ENCODE data around the gene TMEM233. TPM values are rescaled to one million over a fixed set of nuclear protein-coding genes. Genes with fewer than 3 reads are reported as not detected.
"Not testable (repeated sequence)": the region's sequence is repeated elsewhere in the genome, so short reads cannot be mapped to it uniquely, and the experiment has no call there.

Gene TMEM233
- total RNA-seq, 4 donors from 2014 or later, result 0.31 to 0.57 TPM; not detected in 2

- Histone ChIP-seq H3K36me3 (no peaks in the 10 kb centered on the region), H3K4me3 (no peak overlapping the region), H3K4me1 (no peaks in the 10 kb centered on the region), H3K27ac (no peak overlapping the region), H3K27me3 (peaks cover 4% of the 10 kb centered on the region), H3K9me3 (peaks cover 0 to 23% (median 0%) of the 10 kb centered on the region in 3 donors)
- no peak for ATAC-seq
- WGBS, 2 donors (ENCODE audit: low coverage in 1 of 2), result 61 to 71% methylated on average over 1 to 4 of the region's 4 CpGs
- TF ChIP-seq POLR2AphosphoS5 (IDR thresholded peaks at IDR 0.05), result no peak
- no peak for TF ChIP-seq EP300 (IDR thresholded peaks at IDR 0.05)
- TF ChIP-seq POLR2A (IDR thresholded peaks at IDR 0.05), result no peak
- TF ChIP-seq, protein P1, sequence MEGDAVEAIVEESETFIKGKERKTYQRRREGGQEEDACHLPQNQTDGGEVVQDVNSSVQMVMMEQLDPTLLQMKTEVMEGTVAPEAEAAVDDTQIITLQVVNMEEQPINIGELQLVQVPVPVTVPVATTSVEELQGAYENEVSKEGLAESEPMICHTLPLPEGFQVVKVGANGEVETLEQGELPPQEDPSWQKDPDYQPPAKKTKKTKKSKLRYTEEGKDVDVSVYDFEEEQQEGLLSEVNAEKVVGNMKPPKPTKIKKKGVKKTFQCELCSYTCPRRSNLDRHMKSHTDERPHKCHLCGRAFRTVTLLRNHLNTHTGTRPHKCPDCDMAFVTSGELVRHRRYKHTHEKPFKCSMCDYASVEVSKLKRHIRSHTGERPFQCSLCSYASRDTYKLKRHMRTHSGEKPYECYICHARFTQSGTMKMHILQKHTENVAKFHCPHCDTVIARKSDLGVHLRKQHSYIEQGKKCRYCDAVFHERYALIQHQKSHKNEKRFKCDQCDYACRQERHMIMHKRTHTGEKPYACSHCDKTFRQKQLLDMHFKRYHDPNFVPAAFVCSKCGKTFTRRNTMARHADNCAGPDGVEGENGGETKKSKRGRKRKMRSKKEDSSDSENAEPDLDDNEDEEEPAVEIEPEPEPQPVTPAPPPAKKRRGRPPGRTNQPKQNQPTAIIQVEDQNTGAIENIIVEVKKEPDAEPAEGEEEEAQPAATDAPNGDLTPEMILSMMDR (IDR thresholded peaks at IDR 0.05), result peak in 3 of 4 experiments; percentile 8 to 49 (median 23)
Measured at GRCh38 chr12:119649202-119649808, 55.7 kb downstream of the TMEM233 start.

DNA sequence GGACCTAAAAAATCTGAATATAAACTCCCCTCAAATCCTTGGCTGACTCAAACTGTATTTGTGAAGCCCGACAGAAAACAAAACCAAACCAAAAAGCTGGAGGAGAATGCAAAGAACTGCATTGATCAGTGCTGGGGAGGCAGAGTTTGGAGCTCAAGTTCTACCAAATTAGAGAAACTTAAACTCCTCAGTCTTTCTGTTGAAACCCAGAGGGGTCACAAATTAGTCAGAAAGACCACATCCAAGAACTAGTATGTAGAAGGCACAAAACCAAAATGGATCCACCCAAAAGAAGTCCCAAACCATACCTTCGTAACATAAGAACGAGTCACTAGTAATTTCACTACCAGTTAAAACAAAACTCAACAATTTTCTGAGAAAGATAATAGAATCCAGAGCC lies 59.1 kb downstream of the TMEM233 start:
- TF ChIP-seq, protein P1 (IDR thresholded peaks at IDR 0.05), result no peak
- peaks cover 0 to 27% (median 0%) of the 10 kb centered on the region in 3 donors for H3K9me3 ChIP-seq

GRCh38 chr12:119657001-119657400 lies 63.4 kb downstream of the TMEM233 start:
- H3K27ac ChIP-seq, result not testable (repeated sequence)

More for the DNA sequence above, 59.1 kb downstream of the TMEM233 start:
- 60 to 79% methylated on average over 3 of the region's 3 CpGs for WGBS, 2 donors (ENCODE audit: low coverage in 1 of 2)
- H3K27ac ChIP-seq, result no peak overlapping the region
- no peak overlapping the region for H3K4me3 ChIP-seq
- no peaks in the 10 kb centered on the region for H3K4me1 ChIP-seq
- H3K27me3 ChIP-seq, result no peaks in the 10 kb centered on the region
- ATAC-seq, result no peak
- H3K36me3 ChIP-seq, result no peaks in the 10 kb centered on the region

GRCh38 chr12:119658166-119658565 lies 64.6 kb downstream of the TMEM233 start:
- H3K27ac ChIP-seq, H3K4me1 ChIP-seq, H3K27me3 ChIP-seq, H3K36me3 ChIP-seq, H3K4me3 ChIP-seq, ATAC-seq: not testable (repeated sequence)
- WGBS, 2 donors (ENCODE audit: low coverage in 1 of 2), result 76 to 87% methylated on average over 4 to 6 of the region's 6 CpGs
- H3K9me3 ChIP-seq, result peaks cover 0 to 15% (median 0%) of the 10 kb centered on the region in 3 donors

More at GRCh38 chr12:119657001-119657400, 63.4 kb downstream of the TMEM233 start:
- not testable (repeated sequence) for H3K27me3 ChIP-seq, H3K4me1 ChIP-seq, H3K4me3 ChIP-seq, H3K36me3 ChIP-seq, ATAC-seq
- 90 to 100% methylated on average over 1 to 2 of the region's 2 CpGs for WGBS, 2 donors (ENCODE audit: low coverage in 1 of 2)
- H3K9me3 ChIP-seq, result peaks cover 0 to 26% (median 0%) of the 10 kb centered on the region in 3 donors

DNA sequence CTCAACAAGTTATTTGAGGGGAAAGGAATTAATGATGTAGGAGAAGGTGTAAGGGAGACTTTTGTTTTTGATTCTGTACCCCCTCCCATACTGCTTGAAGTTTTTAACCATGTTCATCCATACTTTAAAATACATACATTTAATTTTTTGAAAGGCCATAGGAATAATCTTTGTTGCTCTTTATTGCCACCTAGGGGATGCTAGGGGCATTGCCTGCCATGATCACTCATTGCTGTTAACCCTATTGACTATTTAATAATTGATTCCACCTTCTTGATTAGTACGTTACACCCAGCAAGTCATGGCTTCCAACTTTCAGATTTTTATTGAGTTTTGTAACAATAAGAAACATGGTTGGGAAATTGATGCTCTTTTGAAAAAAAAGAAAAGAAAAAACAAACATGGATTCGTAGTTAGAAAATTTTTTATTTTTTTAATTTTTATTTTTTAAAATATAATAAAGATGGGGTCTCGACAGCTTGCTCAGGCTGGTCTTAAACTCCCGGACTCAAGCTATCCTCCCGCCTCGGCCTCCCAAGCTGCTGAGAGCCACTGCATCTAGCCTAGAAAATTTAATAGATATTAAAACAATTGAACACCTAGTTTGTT lies 65.8 kb downstream of the TMEM233 start:
- WGBS, 2 donors (ENCODE audit: low coverage in 1 of 2), result 25 to 26% methylated on average over 6 of the region's 6 CpGs
- Histone ChIP-seq H3K4me1 (no peaks in the 10 kb centered on the region), H3K27me3 (no peaks in the 10 kb centered on the region), H3K36me3 (no peaks in the 10 kb centered on the region), H3K4me3 (no peak overlapping the region), H3K9me3 (peaks cover 0 to 3% (median 0%) of the 10 kb centered on the region in 3 donors), H3K27ac (no peak overlapping the region)
- no peak for TF ChIP-seq POLR2AphosphoS5 (IDR thresholded peaks at IDR 0.05)
- TF ChIP-seq, protein P1 (IDR thresholded peaks at IDR 0.05), result peak; percentile 55 to 85 (median 71)
- no peak for ATAC-seq

DNA sequence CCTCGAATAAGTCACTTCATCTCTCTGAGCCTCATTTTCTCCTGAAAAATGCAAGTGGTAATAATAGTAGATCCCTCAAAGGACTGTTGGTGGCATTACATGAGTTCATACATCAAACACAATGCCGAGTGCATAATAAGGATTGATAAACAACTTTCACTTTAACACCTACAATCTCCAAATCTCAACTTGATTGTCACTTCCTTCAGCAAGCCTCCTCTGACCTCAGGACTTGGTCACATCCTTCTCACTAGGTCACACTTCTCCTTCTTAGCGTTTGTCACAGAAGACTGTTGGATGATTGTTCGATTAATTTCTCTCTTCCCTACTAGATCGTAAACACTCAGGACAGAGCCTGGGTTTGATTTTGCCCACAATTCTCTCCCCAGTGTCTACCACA lies 66.5 kb downstream of the TMEM233 start:
- H3K9me3 ChIP-seq, result no peaks in the 10 kb centered on the region
- 63 to 75% methylated on average over 5 of the region's 5 CpGs for WGBS, 2 donors (ENCODE audit: low coverage in 1 of 2)
- H3K4me3 ChIP-seq, result no peak overlapping the region
- H3K4me1 ChIP-seq, result no peaks in the 10 kb centered on the region
- no peaks in the 10 kb centered on the region for H3K36me3 ChIP-seq
- TF ChIP-seq POLR2A (IDR thresholded peaks at IDR 0.05) (no peak), EP300 (IDR thresholded peaks at IDR 0.05) (no peak), POLR2AphosphoS5 (IDR thresholded peaks at IDR 0.05) (no peak)
- TF ChIP-seq, protein P1 (IDR thresholded peaks at IDR 0.05), result no peak
- H3K27me3 ChIP-seq, result no peaks in the 10 kb centered on the region
- H3K27ac ChIP-seq, result no peak overlapping the region
- no peak for ATAC-seq
